Caco-2 (cell line): ENCODE data around the gene TMEM150C. TPM values are rescaled to one million over a fixed set of nuclear protein-coding genes. Genes with fewer than 3 reads are reported as not detected.
"Not testable (repeated sequence)": the region's sequence is repeated elsewhere in the genome, so short reads cannot be mapped to it uniquely, and the experiment has no call there.

ENCODE experiments used
- BruUV-seq: library from RNA; stranded (reverse); fragments of 400-500 nt; replicated peaks from 2 replicates; lab custom pipeline; 2021; lab: Mats Ljungman, UMichigan
- CTCF ChIA-PET: fragments of 300-600 bp; sonication (Branson Sonifier 250); formaldehyde crosslinking; loops from one replicate; lab custom pipeline; 2022; ENCODE audit warnings: antibody characterized with exemption; lab: Charles Lee
- POLR2A ChIA-PET: fragments of 300-600 bp; sonication (Branson Sonifier 250); formaldehyde crosslinking; loops from one replicate; lab custom pipeline; 2022; ENCODE audit warnings: antibody characterized with exemption; lab: Charles Lee
- DNase-seq, 2 experiments: peaks; one replicate each; pipeline versions ENCODE4 v3.0.0 to v3.0.0-alpha.2; 2020 to 2022
- H3K27me3 ChIP-seq: replicated peaks from 2 replicates; pipeline ENCODE4 v1.6.0; 2011; ENCODE audit warnings: low read length; ENCODE audit not compliant: control insufficient read depth, insufficient read depth
- H3K36me3 ChIP-seq: 2 replicates; pipeline ENCODE4 v1.5.1; 2011; ENCODE audit warnings: low read length; ENCODE audit not compliant: control insufficient read depth, insufficient read depth
- H3K4me1 ChIP-seq: fragments of 250-450 bp; sonication (Bioruptor Pico); 2 replicates; pipeline ENCODE4 v1.5.1; 2020; ENCODE audit warnings: mild to moderate bottlenecking
- H3K4me3 ChIP-seq: 2 replicates; pipeline ENCODE4 v1.5.1; 2011; ENCODE audit warnings: low read depth, mild to moderate bottlenecking, control low read depth, low read length
- H3K9me3 ChIP-seq: fragments of 250-450 bp; sonication (Bioruptor Pico); 2 replicates; pipeline ENCODE4 v1.5.1; 2020; ENCODE audit warnings: mild to moderate bottlenecking, moderate library complexity
- H3K27ac Mint-ChIP-seq: one replicate; pipeline ENCODE4 v1.8.0; 2022; ENCODE audit warnings: mixed read lengths; ENCODE audit not compliant: unreplicated experiment
- H3K27me3 Mint-ChIP-seq: one replicate; pipeline ENCODE4 v1.8.0; 2022; ENCODE audit warnings: mixed read lengths; ENCODE audit not compliant: insufficient read depth, unreplicated experiment
- H3K36me3 Mint-ChIP-seq: one replicate; pipeline ENCODE4 v1.8.0; 2022; ENCODE audit warnings: mild to moderate bottlenecking, mixed read lengths; ENCODE audit not compliant: insufficient read depth, unreplicated experiment
- H3K4me1 Mint-ChIP-seq: one replicate; pipeline ENCODE4 v1.8.0; 2022; ENCODE audit warnings: low read depth, mixed read lengths; ENCODE audit not compliant: unreplicated experiment
- H3K4me3 Mint-ChIP-seq: one replicate; pipeline ENCODE4 v1.8.0; 2022; ENCODE audit warnings: mild to moderate bottlenecking, moderate library complexity, mixed read lengths; ENCODE audit not compliant: unreplicated experiment
- H3K9me3 Mint-ChIP-seq: one replicate; pipeline ENCODE4 v1.8.0; 2022; ENCODE audit warnings: mixed read lengths; ENCODE audit not compliant: unreplicated experiment
- CTCF ChIP-seq, 2 experiments: fragments of 200-600 bp in 1 of 2; IDR thresholded peaks; 1 replicate in 1 of 2; 2 replicates in 1 of 2; pipeline versions ENCODE4 v1.5.1 to v1.8.0; 2011 to 2022; ENCODE audit warnings: antibody characterized with exemption in 1 of 2, control low read depth in 1 of 2, inconsistent platforms in 1 of 2, low read depth in 1 of 2, low read length in 1 of 2, mild to moderate bottlenecking in 1 of 2, moderate library complexity in 1 of 2; ENCODE audit not compliant: insufficient read depth in 1 of 2, severe bottlenecking in 1 of 2, unreplicated experiment in 1 of 2
- intact Hi-C: fragments of 100-400 bp; cut with micrococcal nuclease; formaldehyde crosslinking; loops from one replicate; pipeline ENCODE4 v1.10.0; 2022; ENCODE audit not compliant: unreplicated experiment
- total RNA-seq: library from RNA; stranded (reverse); gene quantifications from 2 replicates; pipeline ENCODE4 v1.2.3, GENCODE V29; 2022

TMEM150C gene
- total RNA-seq, 1 experiment from 2014 or later: 5.7 TPM

GRCh38 chr4:82473621-82474164 lies 88.1 kb downstream of the TMEM150C start:
- CTCF ChIA-PET: no interaction called here
- peaks cover 5% of the 10 kb centered on the region for H3K4me1 ChIP-seq
- no peak for TF ChIP-seq CTCF (IDR thresholded peaks at IDR 0.05; ENCODE audit: insufficient read depth in 1 of 2, low read depth in 1 of 2, low read length in 1 of 2, severe bottlenecking in 1 of 2, unreplicated experiment in 1 of 2)
- H3K9me3 ChIP-seq: no peaks in the 10 kb centered on the region
- DNase-seq: no peak
- no peaks in the 10 kb centered on the region for H3K27me3 ChIP-seq
- POLR2A ChIA-PET: no interaction called here
- H3K4me1 Mint-ChIP-seq: peaks cover 6% of the 10 kb centered on the region
- H3K9me3 Mint-ChIP-seq: no peaks in the 10 kb centered on the region
- no peak overlapping the region for H3K4me3 ChIP-seq
- intact Hi-C loops: no loop called here
- no peaks in the 10 kb centered on the region for H3K27me3 Mint-ChIP-seq
- no peak overlapping the region for H3K4me3 Mint-ChIP-seq
- no peak overlapping the region for H3K27ac Mint-ChIP-seq
- peaks cover 16% of the 10 kb centered on the region for H3K36me3 Mint-ChIP-seq
- no TSS peak for BruUV-seq
- H3K36me3 ChIP-seq: no peaks in the 10 kb centered on the region

DNA sequence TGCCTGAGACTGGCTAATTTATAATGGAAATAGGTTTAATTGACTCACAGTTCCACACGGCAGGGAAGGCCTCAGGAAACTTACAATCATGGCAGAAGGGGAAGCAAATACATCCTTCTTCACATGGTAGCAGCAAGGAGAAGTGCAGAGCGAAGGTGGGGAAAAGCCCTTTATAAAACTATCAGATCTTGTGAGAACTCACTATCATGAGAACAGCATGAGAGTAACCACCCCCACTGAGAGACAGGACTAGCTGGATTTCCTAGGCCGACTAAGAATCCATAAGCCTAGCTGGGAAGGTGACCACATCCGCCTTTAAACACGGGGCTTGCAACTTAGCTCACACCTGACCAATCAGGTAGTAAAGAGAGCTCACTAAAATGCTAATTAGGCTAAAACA lies 88.7 kb downstream of the TMEM150C start:
- H3K4me1 ChIP-seq, H3K27me3 ChIP-seq, BruUV-seq, H3K27ac Mint-ChIP-seq, CTCF ChIA-PET, H3K4me3 Mint-ChIP-seq, H3K9me3 Mint-ChIP-seq, intact Hi-C loops, H3K4me3 ChIP-seq, H3K27me3 Mint-ChIP-seq, H3K36me3 ChIP-seq, POLR2A ChIA-PET, H3K4me1 Mint-ChIP-seq, DNase-seq, H3K9me3 ChIP-seq: not testable (repeated sequence)
- peaks cover 22% of the 10 kb centered on the region for H3K36me3 Mint-ChIP-seq

DNA sequence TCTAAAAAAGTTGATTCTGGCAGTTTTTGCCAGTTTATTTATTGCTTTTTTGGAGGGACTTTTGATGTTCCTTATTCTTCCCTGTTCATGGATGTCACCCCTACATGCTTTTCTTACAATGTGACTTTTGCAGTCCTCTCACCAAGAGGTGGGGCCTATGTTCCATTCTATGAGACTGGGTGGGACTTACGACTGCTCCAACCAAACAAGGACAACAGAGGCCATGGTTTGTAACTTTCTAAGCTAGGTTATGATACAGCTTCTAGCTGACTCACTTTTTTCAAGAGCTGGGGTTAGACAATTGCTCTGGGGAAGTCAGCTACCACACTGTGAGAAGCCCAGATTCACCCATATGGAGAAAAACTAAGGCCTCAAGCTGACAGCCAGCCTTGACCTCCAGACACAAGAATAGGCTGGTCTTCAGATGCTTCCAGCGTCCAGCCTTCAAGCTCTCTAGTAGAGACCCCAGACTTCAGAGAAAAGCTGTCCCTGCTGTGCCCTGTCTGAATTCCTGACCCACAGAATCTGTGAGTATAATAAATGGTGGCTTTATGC lies 91.9 kb downstream of the TMEM150C start:
- H3K27me3 ChIP-seq: no peaks in the 10 kb centered on the region
- POLR2A ChIA-PET: no interaction called here
- no peaks in the 10 kb centered on the region for H3K9me3 ChIP-seq
- H3K4me3 Mint-ChIP-seq: no peak overlapping the region
- H3K4me1 ChIP-seq: no peaks in the 10 kb centered on the region
- peaks cover 29% of the 10 kb centered on the region for H3K36me3 Mint-ChIP-seq
- CTCF ChIA-PET: interaction anchor here (0.7 to 1.1 kb wide), 2 partner anchors 55 to 109 kb away, joined by 3 read pairs; no protein-coding TSS in a partner anchor
- no peak for DNase-seq
- BruUV-seq: no TSS peak
- no peak overlapping the region for H3K4me3 ChIP-seq
- TF ChIP-seq CTCF (IDR thresholded peaks at IDR 0.05; ENCODE audit: insufficient read depth in 1 of 2, low read depth in 1 of 2, low read length in 1 of 2, severe bottlenecking in 1 of 2, unreplicated experiment in 1 of 2): no peak
- H3K36me3 ChIP-seq: no peaks in the 10 kb centered on the region
- H3K27me3 Mint-ChIP-seq: no peaks in the 10 kb centered on the region
- H3K9me3 Mint-ChIP-seq: no peaks in the 10 kb centered on the region
- no peaks in the 10 kb centered on the region for H3K4me1 Mint-ChIP-seq
- intact Hi-C loops: loop anchor here (2.0 kb wide), 1 partner anchor 41 kb away; no protein-coding TSS in a partner anchor
- H3K27ac Mint-ChIP-seq: no peak overlapping the region
